IMR-90 (cell line): ENCODE data around the gene PARD3. TPM values are rescaled to one million over a fixed set of nuclear protein-coding genes. Genes with fewer than 3 reads are reported as not detected.

Source experiments
- ATAC-seq: fragments of 200-7000 bp; cut with Tn5 transposase; 2 replicates; pipeline ENCODE4 v1.9.1; 2020; ENCODE audit warnings: low read depth, mild to moderate bottlenecking, moderate library complexity
- BruUV-seq: library from RNA; stranded (reverse); fragments of 400-500 nt; replicated peaks from 2 replicates; lab custom pipeline; 2021; lab: Mats Ljungman, UMichigan
- CTCF ChIA-PET: fragments of 300-600 bp; formaldehyde crosslinking; extraction: SDS; loops from one replicate; lab custom pipeline; 2021; ENCODE audit warnings: antibody characterized with exemption; lab: Yijun Ruan, JAX
- POLR2A ChIA-PET: fragments of 300-600 bp; sonication (Branson Sonifier 250); formaldehyde crosslinking; loops from one replicate; lab custom pipeline; 2022; ENCODE audit warnings: antibody characterized with exemption; ENCODE audit not compliant: unreplicated experiment; lab: Charles Lee
- DNase-seq: peaks from one replicate; pipeline ENCODE4 v3.0.0; 2013
- H2AFZ ChIP-seq: replicated peaks from 2 replicates; pipeline ENCODE3; 2013; ENCODE audit warnings: low read length, mild to moderate bottlenecking; ENCODE audit not compliant: poor library complexity
- H2AK5ac ChIP-seq: 2 replicates; pipeline ENCODE4 v1.6.1; 2013; ENCODE audit warnings: low read depth, low read length, inconsistent platforms
- H2AK9ac ChIP-seq: replicated peaks from 2 replicates; pipeline ENCODE3; 2013; ENCODE audit warnings: mild to moderate bottlenecking, low read depth, low read length, moderate library complexity; ENCODE audit not compliant: poor library complexity
- H2BK120ac ChIP-seq: 2 replicates; pipeline ENCODE4 v1.6.1; 2013; ENCODE audit warnings: low read depth, low read length, inconsistent platforms
- H2BK15ac ChIP-seq: 3 replicates; pipeline ENCODE4 v1.6.1; 2013; ENCODE audit warnings: low read depth, low read length, inconsistent platforms
- H2BK20ac ChIP-seq: 2 replicates; pipeline ENCODE4 v1.6.1; 2013; ENCODE audit warnings: low read depth, mild to moderate bottlenecking, inconsistent platforms, low read length, moderate library complexity
- H2BK5ac ChIP-seq: 2 replicates; pipeline ENCODE4 v1.6.1; 2013; ENCODE audit warnings: mild to moderate bottlenecking, low read depth, low read length, inconsistent platforms; ENCODE audit not compliant: poor library complexity, severe bottlenecking
- H3K14ac ChIP-seq: replicated peaks from 2 replicates; pipeline ENCODE4 v1.6.1; 2013; ENCODE audit warnings: low read depth, low read length, inconsistent platforms
- H3K18ac ChIP-seq: 2 replicates; pipeline ENCODE4 v1.6.1; 2013; ENCODE audit warnings: low read depth, low read length, control low read depth
- H3K23ac ChIP-seq: 2 replicates; pipeline ENCODE4 v1.6.1; 2013; ENCODE audit warnings: low read depth, low read length, inconsistent platforms
- H3K27ac ChIP-seq: 2 replicates; pipeline ENCODE4 v1.5.1; 2013; ENCODE audit warnings: mild to moderate bottlenecking, control low read depth, low read length; ENCODE audit not compliant: insufficient read depth
- H3K27me3 ChIP-seq: 2 replicates; pipeline ENCODE4 v1.6.1; 2013; ENCODE audit warnings: low read length; ENCODE audit not compliant: control insufficient read depth, insufficient read depth
- H3K36me3 ChIP-seq: 2 replicates; pipeline ENCODE4 v1.6.1; 2013; ENCODE audit warnings: low read length, mixed read lengths; ENCODE audit not compliant: control insufficient read depth, insufficient read depth
- H3K4ac ChIP-seq: 2 replicates; pipeline ENCODE4 v1.6.1; 2013; ENCODE audit warnings: low read depth, low read length, inconsistent platforms
- H3K4me1 ChIP-seq: 2 replicates; pipeline ENCODE4 v1.6.1; 2013; ENCODE audit warnings: low read length, mixed read lengths; ENCODE audit not compliant: control insufficient read depth, insufficient read depth
- H3K4me2 ChIP-seq: 2 replicates; pipeline ENCODE4 v1.6.1; 2013; ENCODE audit warnings: low read depth, mild to moderate bottlenecking, control low read depth, low read length, moderate library complexity
- H3K4me3 ChIP-seq: 2 replicates; pipeline ENCODE4 v1.5.1; 2013; ENCODE audit warnings: low read depth, mild to moderate bottlenecking, control low read depth, low read length, moderate library complexity; ENCODE audit not compliant: insufficient read depth
- H3K56ac ChIP-seq: 2 replicates; pipeline ENCODE4 v1.6.1; 2013; ENCODE audit warnings: low read length, inconsistent platforms; ENCODE audit not compliant: insufficient read depth; ENCODE audit errors: extremely low read depth
- H3K79me1 ChIP-seq, 2 experiments: 2 replicates each; pipeline ENCODE4 v1.6.1; 2013; ENCODE audit warnings: low read length in 2 of 2, inconsistent platforms in 1 of 2, low read depth in 1 of 2
- H3K9ac ChIP-seq: 2 replicates; pipeline ENCODE4 v1.6.1; 2013; ENCODE audit warnings: low read depth, low read length, control low read depth
- H3K9me1 ChIP-seq: 2 replicates; pipeline ENCODE4 v1.6.1; 2013; ENCODE audit warnings: low read length, inconsistent platforms; ENCODE audit not compliant: insufficient read depth
- H3K9me3 ChIP-seq: 2 replicates; pipeline ENCODE4 v1.6.1; 2013; ENCODE audit warnings: low read length; ENCODE audit not compliant: control insufficient read depth, insufficient read depth
- H4K20me1 ChIP-seq: 2 replicates; pipeline ENCODE4 v1.6.1; 2013; ENCODE audit warnings: low read length, inconsistent platforms; ENCODE audit not compliant: insufficient read depth
- H4K5ac ChIP-seq: 2 replicates; pipeline ENCODE4 v1.6.1; 2013; ENCODE audit warnings: mild to moderate bottlenecking, low read depth, low read length, control low read depth
- H4K8ac ChIP-seq, 2 experiments: 2 replicates each; pipeline ENCODE4 v1.6.1; 2013; ENCODE audit warnings: low read depth in 2 of 2, low read length in 2 of 2, control low read depth in 1 of 2, inconsistent platforms in 1 of 2
- H4K91ac ChIP-seq: 2 replicates; pipeline ENCODE4 v1.6.1; 2013; ENCODE audit warnings: low read depth, low read length, inconsistent platforms; ENCODE audit not compliant: insufficient read depth
- BHLHE40 ChIP-seq: fragments of 150-350 bp; IDR thresholded peaks from 2 replicates; pipeline ENCODE4 v1.6.1; 2016; ENCODE audit warnings: mild to moderate bottlenecking, low read depth, low read length
- CEBPB ChIP-seq: IDR thresholded peaks from 2 replicates; pipeline ENCODE4 v1.6.1; 2012; ENCODE audit warnings: low read depth, low read length, improper control_type of control experiment
- CHD1 ChIP-seq: IDR thresholded peaks from 2 replicates; pipeline ENCODE4 v1.6.1; 2012; ENCODE audit warnings: low read depth, low read length, improper control_type of control experiment
- FOS ChIP-seq: fragments of 150-350 bp; IDR thresholded peaks from 2 replicates; pipeline ENCODE4 v1.6.1; 2016; ENCODE audit warnings: low read depth, low read length
- MAFK ChIP-seq: IDR thresholded peaks from 2 replicates; pipeline ENCODE4 v1.6.1; 2012; ENCODE audit warnings: low read depth, low read length, improper control_type of control experiment
- MAZ ChIP-seq: IDR thresholded peaks from 2 replicates; pipeline ENCODE4 v1.6.1; 2012; ENCODE audit warnings: low read depth, mild to moderate bottlenecking, low read length, improper control_type of control experiment, moderate library complexity, borderline replicate concordance
- MXI1 ChIP-seq: IDR thresholded peaks from 2 replicates; pipeline ENCODE4 v1.6.1; 2012; ENCODE audit warnings: low read depth, mild to moderate bottlenecking, low read length, moderate library complexity, borderline replicate concordance
- POLR2A ChIP-seq: IDR thresholded peaks from 2 replicates; pipeline ENCODE4 v1.6.1; 2012; ENCODE audit warnings: mild to moderate bottlenecking, low read depth, low read length
- RCOR1 ChIP-seq: IDR thresholded peaks from 2 replicates; pipeline ENCODE4 v1.6.1; 2012; ENCODE audit warnings: mild to moderate bottlenecking, low read length, improper control_type of control experiment; ENCODE audit not compliant: insufficient replicate concordance
- RFX5 ChIP-seq: IDR thresholded peaks from 2 replicates; pipeline ENCODE4 v1.8.0; 2012; ENCODE audit warnings: low read depth, mild to moderate bottlenecking, low read length, moderate library complexity
- SMC3 ChIP-seq: fragments of 150-350 bp; IDR thresholded peaks from 2 replicates; pipeline ENCODE4 v1.6.1; 2016; ENCODE audit warnings: low read depth, mild to moderate bottlenecking, antibody characterized with exemption, low read length, moderate library complexity
- WGBS, 2 experiments: methylation state at CpG; one replicate each; pipeline versions ENCODE4 v1.1.5 to v1.1.7; 2013; ENCODE audit warnings: missing lambda C conversion rate in 2 of 2; ENCODE audit not compliant: insufficient read length in 1 of 2; ENCODE audit errors: extremely low coverage in 2 of 2; 5-methylcytosine and 5-hydroxymethylcytosine counted together
- dilution Hi-C: fragments of 300-500 bp; cut with HindIII; formaldehyde crosslinking; loops from one replicate; pipeline ENCODE4 v1.14.3; 2018; ENCODE audit warnings: low sequenced_read_pairs; ENCODE audit not compliant: unreplicated experiment
- in situ Hi-C: fragments of 300-500 bp; cut with MboI; formaldehyde crosslinking; loops from 3 replicates; pipeline ENCODE4 v1.14.3; 2019; ENCODE audit warnings: low sequenced_read_pairs, inconsistent platforms, mixed read lengths
- intact Hi-C: fragments of 100-400 bp; cut with micrococcal nuclease; formaldehyde crosslinking; loops from 2 replicates; pipeline ENCODE4 v1.10.0; 2022
- polyA plus RNA-seq, 3 experiments: library from polyadenylated mRNA; depleted of rRNA; stranded (reverse); fragments of >200 nt; gene quantifications; 2 replicates each; pipeline ENCODE4 v1.2.3, GENCODE V29; 2012; ENCODE audit warnings: low replicate concordance in 1 of 3
- total RNA-seq: library from RNA; depleted of rRNA; stranded (reverse); fragments of >200 nt; gene quantifications from 2 replicates; pipeline ENCODE4 v1.2.3, GENCODE V29; 2012
- TF ChIP-seq, protein P1 (sequence below): fragments of 150-350 bp; IDR thresholded peaks from 2 replicates; pipeline ENCODE4 v1.6.1; 2016; ENCODE audit warnings: low read depth, mild to moderate bottlenecking, low read length, moderate library complexity, borderline replicate concordance
- TF ChIP-seq, protein P2 (sequence below): conservative IDR thresholded peaks from 2 replicates; pipeline ENCODE4 v1.5.1; 2012; ENCODE audit warnings: mild to moderate bottlenecking, low read depth, low read length, improper control_type of control experiment

Gene PARD3
- total and polyA plus RNA-seq, 2 of the 4 experiments (the other 2 are of a cell fraction): 14.6 to 37.5 TPM

DNA sequence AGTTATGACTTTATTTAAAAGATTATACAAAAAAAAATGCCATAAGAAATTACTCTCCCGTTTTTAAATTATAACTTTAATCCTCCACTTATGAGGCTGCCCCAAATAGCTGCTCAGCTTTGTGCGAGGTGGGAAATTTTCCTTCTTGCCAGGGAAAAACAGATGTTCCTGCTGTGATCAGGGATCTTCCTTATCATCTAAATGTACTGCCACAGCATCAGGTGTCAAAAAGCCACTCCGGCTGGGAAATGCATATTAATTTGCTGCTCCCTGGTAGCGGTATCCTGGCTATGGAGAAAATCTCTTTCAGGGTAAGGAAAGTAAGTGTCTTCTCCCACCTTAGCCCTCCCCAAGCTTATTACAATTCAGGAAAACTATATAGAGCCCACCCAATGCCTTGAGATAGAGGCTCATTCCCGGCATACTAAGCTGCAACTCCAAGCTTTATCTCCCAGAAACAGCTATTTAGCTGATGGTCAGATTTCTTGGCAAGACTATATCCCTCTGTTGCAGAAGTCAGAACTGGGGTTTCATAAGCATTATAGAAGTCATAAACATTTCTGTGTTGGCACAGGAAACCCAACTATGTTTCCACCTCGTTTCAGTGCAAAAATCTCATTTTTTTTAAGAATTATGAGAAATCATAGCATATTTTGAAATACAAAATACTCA, 360.4 kb downstream of the PARD3 start:
- Histone ChIP-seq H2BK5ac (no peak overlapping the region), H3K79me1 (no peaks in the 10 kb centered on the region; a peak in 1 of 4 replicates), H2AK5ac (no peak overlapping the region), H3K9me3 (no peaks in the 10 kb centered on the region), H3K4me3 (no peak overlapping the region), H2BK15ac (no peak overlapping the region), H2BK20ac (no peak overlapping the region), H3K27me3 (no peaks in the 10 kb centered on the region), H2BK120ac (no peak overlapping the region), H3K4me1 (0 out of 2 replicates have a peak, but pooled peaks cover 1% of the 10 kb centered on the region), H4K8ac (no peak overlapping the region), H3K56ac (no peak overlapping the region), H3K9me1 (no peaks in the 10 kb centered on the region), H3K23ac (no peak overlapping the region), H3K27ac (no peak overlapping the region), H4K20me1 (no peaks in the 10 kb centered on the region), H3K18ac (no peak overlapping the region), H3K4me2 (no peak overlapping the region), H3K9ac (no peak overlapping the region), H2AFZ (no peak overlapping the region), H4K5ac (no peak overlapping the region), H3K36me3 (0 out of 2 replicates have a peak, but pooled peaks cover 1% of the 10 kb centered on the region), H2AK9ac (no peak overlapping the region), H3K14ac (no peak overlapping the region), H3K4ac (no peak overlapping the region), H4K91ac (no peak overlapping the region)
- TF ChIP-seq, protein P1, sequence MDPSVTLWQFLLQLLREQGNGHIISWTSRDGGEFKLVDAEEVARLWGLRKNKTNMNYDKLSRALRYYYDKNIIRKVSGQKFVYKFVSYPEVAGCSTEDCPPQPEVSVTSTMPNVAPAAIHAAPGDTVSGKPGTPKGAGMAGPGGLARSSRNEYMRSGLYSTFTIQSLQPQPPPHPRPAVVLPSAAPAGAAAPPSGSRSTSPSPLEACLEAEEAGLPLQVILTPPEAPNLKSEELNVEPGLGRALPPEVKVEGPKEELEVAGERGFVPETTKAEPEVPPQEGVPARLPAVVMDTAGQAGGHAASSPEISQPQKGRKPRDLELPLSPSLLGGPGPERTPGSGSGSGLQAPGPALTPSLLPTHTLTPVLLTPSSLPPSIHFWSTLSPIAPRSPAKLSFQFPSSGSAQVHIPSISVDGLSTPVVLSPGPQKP: no peak
- TF ChIP-seq SMC3 (no peak), RFX5 (no peak), POLR2A (no peak), CHD1 (no peak), BHLHE40 (no peak), MAFK (no peak), MXI1 (no peak), FOS (no peak), MAZ (no peak), CEBPB (no peak), RCOR1 (no peak)
- TF ChIP-seq, protein P2, sequence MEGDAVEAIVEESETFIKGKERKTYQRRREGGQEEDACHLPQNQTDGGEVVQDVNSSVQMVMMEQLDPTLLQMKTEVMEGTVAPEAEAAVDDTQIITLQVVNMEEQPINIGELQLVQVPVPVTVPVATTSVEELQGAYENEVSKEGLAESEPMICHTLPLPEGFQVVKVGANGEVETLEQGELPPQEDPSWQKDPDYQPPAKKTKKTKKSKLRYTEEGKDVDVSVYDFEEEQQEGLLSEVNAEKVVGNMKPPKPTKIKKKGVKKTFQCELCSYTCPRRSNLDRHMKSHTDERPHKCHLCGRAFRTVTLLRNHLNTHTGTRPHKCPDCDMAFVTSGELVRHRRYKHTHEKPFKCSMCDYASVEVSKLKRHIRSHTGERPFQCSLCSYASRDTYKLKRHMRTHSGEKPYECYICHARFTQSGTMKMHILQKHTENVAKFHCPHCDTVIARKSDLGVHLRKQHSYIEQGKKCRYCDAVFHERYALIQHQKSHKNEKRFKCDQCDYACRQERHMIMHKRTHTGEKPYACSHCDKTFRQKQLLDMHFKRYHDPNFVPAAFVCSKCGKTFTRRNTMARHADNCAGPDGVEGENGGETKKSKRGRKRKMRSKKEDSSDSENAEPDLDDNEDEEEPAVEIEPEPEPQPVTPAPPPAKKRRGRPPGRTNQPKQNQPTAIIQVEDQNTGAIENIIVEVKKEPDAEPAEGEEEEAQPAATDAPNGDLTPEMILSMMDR: no peak
- in situ Hi-C loops: no loop called here
- 67% methylated on average over 1 of the region's 6 CpGs; no CpG with 5 or more reads in 1 of the 2 experiments for WGBS, 2 experiments
- DNase-seq (peak; percentile 28), ATAC-seq (peak; percentile 51)
- intact Hi-C loops: no loop called here
- ChIA-PET CTCF (interaction anchor here (1.2 kb wide), 1 partner anchor 184 kb away, joined by 4 read pairs; no protein-coding TSS in a partner anchor), POLR2A (no interaction called here)
- dilution Hi-C loops: no loop called here
- BruUV-seq: no TSS peak
